GM21526 (cell line): ENCODE data around the gene TARS3.
"Not testable (repeated sequence)": the region's sequence is repeated elsewhere in the genome, so short reads cannot be mapped to it uniquely, and the experiment has no call there.

ENCODE experiments used
- ATAC-seq: cut with Tn5 transposase; IDR thresholded peaks from one replicate; pipeline ENCODE4 v1.9.1; 2021; ENCODE audit warnings: moderate library complexity; ENCODE audit not compliant: unreplicated experiment, low FRiP score

The TARS3 gene

DNA sequence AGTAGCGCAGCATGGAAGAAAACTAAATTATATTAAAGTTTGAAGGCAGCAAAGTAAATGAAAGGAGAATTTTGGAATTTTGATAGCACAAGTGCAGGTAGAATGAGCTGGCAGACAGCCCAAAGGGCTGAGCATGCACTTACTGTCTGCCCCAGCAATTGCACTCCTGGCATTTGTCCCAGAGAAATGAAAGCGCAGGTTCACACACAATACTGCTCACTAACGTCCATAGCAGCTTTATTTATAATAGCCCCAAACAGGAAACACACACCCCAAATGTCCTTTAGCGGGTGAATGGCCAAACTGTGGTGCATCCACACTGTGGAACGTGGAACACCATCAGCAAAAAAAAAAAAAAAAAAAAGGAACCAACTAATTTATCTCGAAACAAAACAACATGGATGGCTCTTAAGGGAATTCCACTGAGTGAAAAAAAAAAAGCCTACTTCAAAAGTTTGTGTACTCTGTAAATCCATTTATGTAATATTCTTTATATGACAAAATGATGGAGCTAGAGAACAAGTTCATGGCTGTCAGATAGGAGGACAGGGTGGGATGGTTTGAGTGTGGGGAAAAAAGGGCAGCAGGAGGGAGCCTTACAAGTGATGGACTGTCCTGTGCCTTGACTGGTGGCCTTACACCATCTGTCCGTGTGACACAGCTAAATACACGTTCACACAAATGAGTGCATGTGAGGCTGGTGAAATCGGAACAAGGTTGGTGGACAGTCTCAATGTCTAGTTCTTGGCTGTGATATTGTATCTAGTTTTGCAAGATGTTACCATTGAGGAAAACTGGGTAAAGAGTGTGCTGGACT is 66.1 kb downstream of the TARS3 start:
- ATAC-seq = no peak

DNA sequence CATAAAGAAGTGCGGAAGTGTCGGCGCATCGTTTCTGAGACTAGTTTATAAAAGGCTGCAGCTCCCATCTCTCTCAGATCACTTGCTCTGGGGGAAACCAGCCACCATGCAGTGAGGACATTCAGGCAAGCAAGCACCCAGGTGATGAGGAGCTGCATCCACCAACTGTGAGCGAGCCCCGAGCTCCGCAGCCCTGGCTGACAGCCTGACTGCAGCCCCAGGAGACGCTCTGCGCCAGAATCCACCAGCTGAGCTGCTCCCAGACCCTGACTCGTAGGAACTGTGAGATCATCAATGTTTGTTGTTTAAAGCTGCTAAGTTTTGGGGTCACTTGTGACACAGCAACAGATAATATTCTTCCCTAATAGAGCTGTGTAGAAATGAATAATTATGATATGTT is 67.1 kb downstream of the TARS3 start:
- ATAC-seq = no peak

DNA sequence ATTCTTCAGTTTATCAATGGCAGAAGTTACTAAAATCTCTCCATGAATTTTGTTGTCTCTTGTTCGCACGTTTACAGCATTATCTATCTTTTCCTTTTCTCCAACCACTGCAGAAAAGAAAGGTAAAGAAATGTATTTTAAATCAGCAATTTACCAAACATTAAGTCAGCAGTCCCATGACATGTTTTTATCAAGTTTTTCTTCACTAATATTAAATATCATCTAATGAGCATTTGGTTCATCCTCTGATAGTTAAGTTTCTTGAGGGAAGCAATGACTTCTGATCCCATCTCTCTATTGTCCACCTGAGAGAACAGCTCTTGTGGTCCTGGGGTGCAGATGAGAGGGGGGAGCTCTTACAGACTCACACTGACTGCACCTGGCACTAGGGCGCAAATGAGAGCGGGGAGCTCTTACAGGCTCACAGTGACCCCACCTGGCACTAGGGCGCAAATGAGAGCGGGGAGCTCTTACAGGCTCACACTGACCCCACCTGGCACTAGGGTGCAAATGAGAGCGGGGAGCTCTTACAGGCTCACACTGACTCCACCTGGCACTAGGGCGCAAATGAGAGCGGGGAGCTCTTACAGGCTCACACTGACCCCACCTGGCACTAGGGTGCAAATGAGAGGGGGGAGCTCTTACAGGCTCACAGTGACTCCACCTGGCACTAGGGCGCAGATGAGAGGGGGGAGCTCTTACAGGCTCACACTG is 69.5 kb downstream of the TARS3 start:
- ATAC-seq = not testable (repeated sequence)

DNA sequence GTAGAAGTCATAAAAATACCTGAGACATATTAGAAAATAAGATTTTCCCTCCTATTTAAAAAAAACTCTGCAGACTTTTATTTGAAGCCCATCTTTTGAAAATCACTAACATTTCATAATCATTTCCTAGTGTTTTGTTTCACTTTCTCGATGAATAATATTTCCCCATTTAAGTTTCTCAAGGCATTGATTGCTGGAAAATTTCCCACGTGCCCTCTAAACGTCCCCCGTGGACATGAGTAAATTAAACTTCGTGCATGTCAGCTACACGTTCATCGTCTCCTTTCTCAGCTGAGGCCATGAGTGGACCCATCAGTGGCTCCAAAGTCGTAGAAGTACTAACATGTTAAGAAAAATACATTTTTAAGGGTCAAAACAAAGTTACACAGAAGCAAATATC is 70.1 kb downstream of the TARS3 start:
- ATAC-seq = no peak

DNA sequence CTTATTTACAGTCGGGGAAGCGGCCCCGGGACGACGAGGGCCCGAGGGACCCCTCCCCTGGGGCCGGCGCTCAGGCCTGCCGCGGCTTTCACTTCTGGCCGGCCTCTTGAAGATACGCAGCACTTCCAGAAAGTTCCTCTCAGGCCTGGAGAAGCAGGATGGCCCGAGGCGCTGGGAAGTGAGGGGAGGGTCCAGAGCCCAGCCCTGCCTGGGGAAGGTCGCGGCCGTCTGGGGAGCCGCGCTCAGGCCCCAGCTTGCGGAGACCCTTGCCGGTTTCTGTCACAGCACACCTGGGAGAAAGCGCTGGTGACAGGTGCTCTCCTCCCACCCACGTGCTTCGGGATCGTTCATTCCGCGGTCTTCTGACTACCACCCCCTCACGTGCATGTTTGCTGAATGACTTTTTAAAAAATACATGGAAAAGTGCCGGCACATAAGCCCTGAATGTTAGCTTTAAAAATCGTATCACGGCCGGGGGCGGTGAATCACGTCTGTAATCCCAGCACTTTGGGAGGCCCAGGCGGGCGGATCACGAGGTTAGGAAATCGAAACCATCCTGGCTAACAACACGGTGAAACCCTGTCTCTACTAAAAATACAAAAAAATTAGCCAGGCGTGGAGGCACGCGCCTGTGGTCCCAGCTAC is 71.4 kb downstream of the TARS3 start:
- ATAC-seq = no peak

DNA sequence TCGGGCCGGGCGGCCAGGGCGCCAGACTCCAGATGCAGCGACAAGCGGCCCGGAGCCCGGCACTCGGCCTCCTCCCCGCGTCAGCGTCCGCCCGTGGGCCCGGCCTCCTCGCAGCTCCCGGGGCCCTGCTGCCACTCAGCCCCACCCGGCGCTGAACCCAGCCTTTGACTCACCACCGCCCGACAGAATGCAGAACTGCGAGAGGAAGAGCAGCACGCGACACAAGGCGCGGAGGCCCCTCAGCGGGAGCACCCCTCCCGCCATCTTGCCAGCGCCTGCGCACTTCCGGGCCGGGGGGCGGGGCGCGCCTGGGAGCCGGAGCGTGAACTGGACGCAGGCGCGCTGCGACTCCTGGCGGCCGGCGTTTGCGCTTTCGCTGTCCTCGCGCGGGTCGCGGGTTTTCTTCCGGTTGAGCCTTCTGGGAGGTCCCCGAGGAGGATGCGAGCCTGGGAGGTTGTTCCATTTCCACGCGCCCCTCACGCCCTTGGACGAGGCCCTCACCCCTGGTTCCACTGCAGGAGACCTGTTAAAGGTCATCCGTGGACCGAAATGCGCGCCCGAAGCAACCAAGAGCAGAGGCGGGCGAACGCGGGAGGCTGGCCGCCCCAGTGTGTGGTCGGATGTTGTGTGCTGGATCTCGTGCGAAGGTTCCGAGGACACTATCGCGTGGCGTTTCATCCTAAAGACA is 72.0 kb downstream of the TARS3 start, which contains the start of gene TM2D3:
Gene TM2D3 (minus strand): TSS at position 284 of the 688 bp plus-strand sequence. CDS start 20 bp downstream, at position 264.
- peak; percentile 86 for ATAC-seq

DNA sequence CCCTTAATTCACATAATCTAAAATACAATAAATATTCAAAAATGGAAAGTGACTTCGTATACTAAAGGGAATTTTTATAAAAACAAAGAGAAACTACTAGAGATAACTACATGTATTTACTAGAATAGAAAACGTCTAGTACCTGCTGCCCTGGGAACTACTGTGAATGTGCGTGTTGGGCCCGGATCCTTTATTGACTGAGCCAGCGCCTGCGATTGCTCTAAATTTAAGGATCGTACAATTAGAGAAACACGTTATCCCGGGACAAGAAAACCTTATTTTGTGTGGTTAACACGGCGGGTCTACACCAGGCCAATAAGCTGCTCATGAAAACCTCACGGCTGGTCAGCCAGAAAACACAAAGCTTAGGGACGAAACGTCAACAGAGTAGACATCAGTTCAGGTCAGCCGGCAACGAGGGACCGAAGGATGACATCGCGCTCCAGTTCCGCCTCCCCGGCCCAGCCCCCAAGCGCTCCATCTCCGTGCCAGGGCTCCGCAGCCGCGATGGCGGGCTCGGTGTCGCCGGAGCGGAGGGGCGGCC is 72.6 kb downstream of the TARS3 start:
- peak; percentile 46 for ATAC-seq

DNA sequence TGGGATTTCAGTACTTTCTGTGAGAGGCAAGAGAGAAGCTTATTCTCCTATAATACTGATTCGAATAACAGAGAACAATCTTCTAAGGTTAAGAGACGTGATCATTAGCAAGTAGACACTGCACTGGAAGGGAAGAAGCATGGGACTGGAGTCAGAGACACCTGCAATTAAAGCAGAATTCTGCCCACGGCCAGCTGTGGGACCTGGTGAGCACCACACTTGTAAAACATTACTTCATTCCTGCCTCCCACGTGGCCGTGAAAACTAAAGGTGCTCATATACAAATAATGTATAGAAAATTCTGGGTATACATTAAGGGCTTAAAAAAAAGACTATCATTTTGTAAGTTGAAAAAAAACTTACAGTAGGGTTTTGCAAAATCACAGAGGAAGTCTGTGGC is 74.1 kb downstream of the TARS3 start:
- ATAC-seq = no peak

DNA sequence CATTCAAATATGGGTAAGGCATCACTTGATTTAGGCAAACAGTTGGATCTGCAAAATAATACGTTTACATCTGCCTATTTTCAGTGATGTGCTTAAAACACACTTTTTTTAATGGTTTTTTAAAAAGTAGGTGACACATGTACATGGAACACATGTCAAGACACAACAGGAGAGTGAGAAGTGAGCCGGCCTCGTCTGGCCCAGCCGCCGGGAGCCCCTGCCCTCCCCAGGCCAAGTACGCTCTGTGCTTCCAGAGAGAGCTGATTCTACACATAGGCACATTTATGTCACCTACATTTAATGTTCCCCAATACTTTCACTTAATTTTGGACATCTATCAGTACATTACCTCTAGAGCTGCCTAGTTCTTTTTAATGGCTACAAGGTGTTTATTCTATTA is 75.9 kb downstream of the TARS3 start:
- ATAC-seq = no peak

DNA sequence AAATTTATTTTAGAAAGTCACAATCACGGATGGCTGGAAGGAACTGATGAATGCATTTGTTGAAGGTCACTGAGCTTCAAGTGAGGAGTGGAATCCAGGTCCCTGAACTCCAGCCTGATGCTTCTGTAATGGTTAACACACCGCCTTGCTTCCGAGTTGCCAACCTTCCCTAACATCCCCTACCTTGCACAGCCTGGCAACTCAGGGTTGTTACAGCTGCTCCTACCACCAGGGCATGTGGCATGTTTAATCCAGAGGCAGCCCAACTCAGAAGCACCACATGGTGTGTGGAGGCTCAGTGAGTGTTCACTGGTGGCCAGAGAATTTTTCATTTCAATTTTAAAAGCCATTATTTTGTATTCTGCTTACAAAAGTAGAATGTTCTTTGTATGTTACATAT is 77.0 kb downstream of the TARS3 start:
- ATAC-seq = no peak

DNA sequence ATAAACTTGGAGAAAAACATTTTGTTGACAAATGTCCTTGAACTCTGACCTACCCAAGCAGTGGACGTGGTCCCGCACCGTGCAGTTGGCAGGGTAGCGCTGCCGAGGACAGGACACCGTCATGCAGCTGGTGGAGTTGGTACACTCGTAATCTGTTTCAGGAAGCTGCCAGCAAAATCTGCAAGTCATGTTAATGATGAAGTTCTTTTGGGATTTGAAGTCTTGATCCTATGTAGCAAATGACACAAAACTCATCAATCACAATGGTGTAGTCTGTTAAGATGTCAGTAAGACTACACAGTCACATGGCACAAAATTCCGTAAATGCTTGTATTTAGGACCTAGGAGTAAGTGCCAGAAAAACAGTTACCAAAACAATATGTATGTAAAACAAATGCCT is 77.6 kb downstream of the TARS3 start:
- no peak for ATAC-seq

DNA sequence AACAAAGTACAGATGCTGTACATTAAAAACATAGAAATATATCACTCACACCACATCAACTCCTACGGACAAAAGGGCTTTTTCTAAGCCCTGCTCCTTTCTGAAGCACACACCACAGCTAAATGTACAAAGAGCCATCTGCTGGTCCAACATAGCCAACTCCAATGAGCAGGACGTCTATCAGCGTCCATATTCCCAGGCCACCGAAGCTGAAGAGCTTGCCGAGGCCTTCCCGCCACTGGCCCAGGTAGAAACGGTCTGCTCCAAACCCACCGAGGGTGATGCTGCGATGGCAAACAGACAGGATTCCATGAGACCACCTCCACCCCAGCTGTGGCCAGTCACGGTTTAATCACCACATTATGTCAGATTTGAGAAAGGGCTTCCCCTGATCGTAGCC is 81.9 kb downstream of the TARS3 start:
- ATAC-seq = no peak

DNA sequence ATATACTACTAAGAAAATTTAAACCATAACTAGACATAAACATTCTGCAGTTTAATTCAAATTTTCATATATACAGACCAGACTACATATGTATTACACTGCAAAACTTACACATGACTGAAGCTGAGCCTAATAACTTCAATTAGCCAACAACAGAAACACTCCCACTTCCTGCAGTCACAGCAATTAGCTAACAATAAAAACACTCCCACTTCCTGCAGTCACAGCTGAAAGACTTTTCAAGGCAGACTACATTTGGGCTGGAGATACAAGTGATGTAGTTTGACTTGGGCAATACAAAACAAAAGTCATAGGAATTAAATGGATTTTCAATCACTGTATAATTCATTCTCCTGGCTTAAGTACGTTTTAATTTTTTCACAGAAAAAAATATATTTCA is 82.4 kb downstream of the TARS3 start:
- ATAC-seq = no peak

DNA sequence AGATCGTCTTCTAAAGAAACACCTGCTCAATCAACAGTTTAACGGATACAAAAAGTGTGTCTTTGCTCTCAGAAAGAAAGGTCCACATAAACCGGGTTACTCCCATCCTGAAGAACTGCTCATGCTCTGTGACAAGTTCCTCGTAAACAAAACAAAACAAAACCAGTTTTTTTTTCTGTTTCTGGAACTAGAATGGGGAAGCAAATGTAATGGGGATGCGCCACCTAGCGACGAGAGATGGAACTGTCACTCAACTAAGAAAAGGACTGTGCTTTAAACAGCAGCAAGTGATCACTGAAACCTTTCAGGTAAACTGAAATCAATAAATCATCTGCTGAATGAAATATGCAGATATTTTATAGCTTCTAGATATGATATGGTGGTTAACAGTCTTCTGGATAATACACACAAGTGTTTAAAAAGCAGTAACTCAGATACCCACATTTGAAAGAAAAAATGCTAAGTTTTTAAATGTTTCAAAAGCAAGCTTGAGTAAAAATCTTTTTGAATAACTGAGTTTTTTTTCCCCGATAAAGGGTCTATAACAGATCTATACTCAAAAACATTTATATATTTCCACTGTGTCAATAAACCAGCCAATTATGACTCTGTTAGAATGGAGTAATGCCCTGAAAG is 83.0 kb downstream of the TARS3 start:
- ATAC-seq = peak; percentile 64

DNA sequence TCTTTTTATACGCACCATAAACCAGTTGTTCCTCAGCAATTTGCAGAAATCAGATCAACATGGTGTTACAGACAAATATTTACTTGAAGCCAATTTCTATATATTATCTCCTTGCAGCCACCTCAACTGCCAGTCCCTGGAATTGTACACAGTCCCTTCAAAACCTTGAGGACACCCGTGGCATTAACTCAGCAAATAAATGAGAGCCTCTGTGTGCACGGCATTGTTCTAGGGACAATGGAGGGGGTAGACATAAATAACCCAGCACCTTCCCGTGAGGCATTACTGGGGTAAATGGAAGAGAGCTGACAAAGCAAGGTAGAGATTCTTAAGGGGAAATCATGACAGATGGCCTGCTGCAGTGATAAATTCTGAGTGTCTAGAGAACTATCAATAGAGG is 84.6 kb downstream of the TARS3 start:
- no peak for ATAC-seq

DNA sequence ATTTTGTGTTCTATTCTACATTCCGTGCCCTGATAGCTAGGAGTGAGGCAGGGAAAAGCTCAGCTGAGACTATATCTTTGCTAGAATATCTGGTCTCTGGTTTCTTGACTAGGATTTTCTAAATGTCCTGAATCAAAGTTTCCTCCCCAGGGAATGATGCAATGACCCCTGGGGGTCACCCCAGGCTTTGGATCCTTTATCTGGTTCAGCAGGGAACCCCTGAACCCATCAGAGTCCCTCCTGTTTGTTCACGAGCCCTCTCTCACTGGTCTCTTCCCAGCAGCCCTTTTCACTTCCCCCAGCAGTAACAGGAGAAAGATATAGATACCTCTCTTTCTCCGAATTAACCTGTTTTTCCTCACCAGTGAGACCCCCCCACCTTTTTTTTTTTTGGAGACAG is 86.4 kb downstream of the TARS3 start:
- no peak for ATAC-seq

DNA sequence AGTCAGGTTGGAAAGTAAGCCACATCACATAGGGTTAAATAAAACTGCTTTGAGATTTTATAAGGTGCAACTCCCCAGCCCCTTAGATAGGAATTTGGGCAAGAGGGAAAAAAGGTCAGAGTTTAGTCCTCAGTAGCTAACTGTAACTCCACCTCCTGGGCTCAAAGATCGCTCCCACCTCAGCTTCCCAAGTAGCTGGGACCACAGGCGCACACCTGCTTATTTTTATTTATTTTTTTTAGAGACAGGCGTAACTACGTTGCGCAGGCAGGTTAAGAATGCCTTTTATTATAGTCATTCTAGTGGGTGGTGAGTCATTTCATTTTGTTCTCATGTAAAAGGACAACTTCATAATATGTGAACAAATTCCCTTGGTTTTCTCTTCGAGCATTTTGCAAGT is 86.8 kb downstream of the TARS3 start:
- ATAC-seq = no peak

DNA sequence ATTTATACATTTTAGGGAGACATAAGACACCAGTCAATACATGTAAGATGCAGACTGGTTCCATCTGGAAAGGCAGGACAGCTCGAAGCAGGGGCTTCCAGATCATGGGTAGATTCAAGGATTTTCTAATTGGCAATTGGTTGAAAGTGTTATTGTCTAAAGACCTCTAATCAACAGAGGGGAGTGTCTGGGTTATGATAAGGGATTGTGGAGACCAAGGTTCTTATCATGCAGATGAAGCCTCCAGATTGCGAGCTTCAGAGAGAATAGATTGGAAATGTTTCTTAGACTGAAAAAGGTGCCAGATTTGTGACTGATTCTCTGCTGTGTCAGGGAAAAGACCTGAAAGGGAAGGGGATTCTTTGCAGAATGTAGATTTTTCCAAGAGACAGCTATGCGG is 87.2 kb downstream of the TARS3 start:
- ATAC-seq = no peak

DNA sequence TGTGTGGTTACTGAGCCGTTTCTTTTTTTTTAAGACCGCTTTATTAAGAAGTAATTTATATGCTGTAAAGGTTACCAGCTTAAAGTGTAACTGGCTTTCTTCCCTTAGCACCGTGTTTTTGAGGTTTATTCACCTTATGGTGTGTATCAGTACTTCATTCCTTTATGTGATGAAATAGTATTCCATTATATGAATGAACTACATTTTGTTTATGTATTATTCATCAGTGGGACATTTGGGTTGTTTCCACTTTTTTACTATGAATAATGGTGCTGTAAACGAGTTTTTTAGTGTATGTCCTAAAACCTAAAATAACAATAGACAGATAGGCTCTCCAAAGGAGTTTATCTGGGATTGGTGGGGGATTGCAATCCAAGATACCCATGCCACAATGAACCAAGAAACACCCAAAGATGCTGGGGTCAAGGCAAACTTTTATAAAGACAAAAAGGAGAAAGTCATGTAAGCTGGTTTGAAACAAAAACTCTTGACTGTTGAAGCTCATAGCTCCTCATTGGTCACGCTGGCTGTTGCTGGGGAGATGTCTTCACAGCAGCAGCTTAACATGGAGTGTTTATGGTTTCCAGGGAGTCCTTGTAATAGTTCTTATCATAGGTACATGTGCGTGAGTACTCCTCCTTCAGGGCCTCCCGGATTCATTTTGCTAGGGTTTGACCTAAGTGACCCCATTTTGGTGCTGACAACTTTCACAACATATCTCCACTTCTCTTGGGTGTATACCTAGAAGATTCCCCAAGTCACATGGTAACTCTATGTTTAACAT is 88.1 kb downstream of the TARS3 start:
- ATAC-seq = no peak
